Activated naive CD8-positive, alpha-beta T cell (primary cell): ENCODE results near the gene SERP2.
A peak's percentile ranks its signal among the peaks of the same experiment; 100 is the strongest.

ENCODE experiments used
- H3K27ac Mint-ChIP-seq: one replicate; pipeline ENCODE4 v1.8.0; 2021; ENCODE audit warnings: mixed read lengths
- H3K27me3 Mint-ChIP-seq: one replicate; pipeline ENCODE4 v1.8.0; 2021; ENCODE audit warnings: mixed read lengths
- H3K36me3 Mint-ChIP-seq: one replicate; pipeline ENCODE4 v1.8.0; 2021; ENCODE audit warnings: mixed read lengths
- H3K4me1 Mint-ChIP-seq: one replicate; pipeline ENCODE4 v1.8.0; 2021; ENCODE audit warnings: low read depth, mixed read lengths
- H3K4me3 Mint-ChIP-seq: one replicate; pipeline ENCODE4 v1.8.0; 2021; ENCODE audit warnings: mild to moderate bottlenecking, mixed read lengths
- H3K9me3 Mint-ChIP-seq: one replicate; pipeline ENCODE4 v1.8.0; 2021; ENCODE audit warnings: low read depth, mixed read lengths

SERP2 gene

GRCh38 chr13:44422755-44423643 is 49.4 kb downstream of the SERP2 start:
- Mint-ChIP-seq H3K9me3 (no peaks in the 10 kb centered on the region), H3K36me3 (peaks cover 5% of the 10 kb centered on the region), H3K4me3 (no peak overlapping the region), H3K4me1 (no peaks in the 10 kb centered on the region), H3K27me3 (peaks cover 12% of the 10 kb centered on the region), H3K27ac (no peak overlapping the region)

- H3K9me3 Mint-ChIP-seq, result no peaks in the 10 kb centered on the region
- H3K36me3 Mint-ChIP-seq, result peaks cover 5% of the 10 kb centered on the region
- H3K27me3 Mint-ChIP-seq, result peaks cover 12% of the 10 kb centered on the region
- H3K4me3 Mint-ChIP-seq, result no peak overlapping the region
- no peak overlapping the region for H3K27ac Mint-ChIP-seq
- H3K4me1 Mint-ChIP-seq, result no peaks in the 10 kb centered on the region
Observed at GRCh38 chr13:44423824-44424223, 50.2 kb downstream of the SERP2 start.

- Mint-ChIP-seq H3K4me1 (no peaks in the 10 kb centered on the region), H3K27ac (no peak overlapping the region)
Observed at GRCh38 chr13:44425041-44425814, 51.6 kb downstream of the SERP2 start.

GRCh38 chr13:44425815-44426078 is 52.1 kb downstream of the SERP2 start:
- Mint-ChIP-seq H3K4me1 (no peaks in the 10 kb centered on the region), H3K36me3 (peaks cover 5% of the 10 kb centered on the region)

More at GRCh38 chr13:44425041-44425814, 51.6 kb downstream of the SERP2 start:
- Mint-ChIP-seq H3K36me3 (peaks cover 5% of the 10 kb centered on the region), H3K9me3 (no peaks in the 10 kb centered on the region), H3K4me3 (no peak overlapping the region), H3K27me3 (peaks cover 12% of the 10 kb centered on the region)

GRCh38 chr13:44426461-44426860 is 52.8 kb downstream of the SERP2 start:
- Mint-ChIP-seq H3K9me3 (no peaks in the 10 kb centered on the region), H3K27ac (no peak overlapping the region), H3K4me1 (no peaks in the 10 kb centered on the region), H3K4me3 (no peak overlapping the region), H3K36me3 (peaks cover 5% of the 10 kb centered on the region), H3K27me3 (peaks cover 12% of the 10 kb centered on the region)

More at GRCh38 chr13:44425815-44426078, 52.1 kb downstream of the SERP2 start:
- no peak overlapping the region for H3K4me3 Mint-ChIP-seq
- peaks cover 12% of the 10 kb centered on the region for H3K27me3 Mint-ChIP-seq
- no peak overlapping the region for H3K27ac Mint-ChIP-seq
- H3K9me3 Mint-ChIP-seq, result no peaks in the 10 kb centered on the region

GRCh38 chr13:44429311-44429710 is 55.7 kb downstream of the SERP2 start:
- Mint-ChIP-seq H3K4me1 (peaks cover 2% of the 10 kb centered on the region), H3K4me3 (no peak overlapping the region), H3K36me3 (peaks cover 2% of the 10 kb centered on the region), H3K27me3 (peaks cover 4% of the 10 kb centered on the region), H3K27ac (no peak overlapping the region), H3K9me3 (no peaks in the 10 kb centered on the region)

GRCh38 chr13:44431150-44431549 is 57.5 kb downstream of the SERP2 start:
- Mint-ChIP-seq H3K9me3 (no peaks in the 10 kb centered on the region), H3K4me3 (no peak overlapping the region), H3K27me3 (no peaks in the 10 kb centered on the region), H3K36me3 (peaks cover 2% of the 10 kb centered on the region), H3K4me1 (peaks cover 14% of the 10 kb centered on the region), H3K27ac (no peak overlapping the region)

GRCh38 chr13:44432650-44433049 is 59.0 kb downstream of the SERP2 start:
- H3K36me3 Mint-ChIP-seq, result no peaks in the 10 kb centered on the region
- H3K27me3 Mint-ChIP-seq, result no peaks in the 10 kb centered on the region
- no peak overlapping the region for H3K4me3 Mint-ChIP-seq
- no peaks in the 10 kb centered on the region for H3K9me3 Mint-ChIP-seq
- peaks cover 25% of the 10 kb centered on the region for H3K4me1 Mint-ChIP-seq
- no peak overlapping the region for H3K27ac Mint-ChIP-seq

- H3K4me1 Mint-ChIP-seq, result peaks cover 28% of the 10 kb centered on the region
- peak overlapping the region; percentile 28 for H3K27ac Mint-ChIP-seq
Observed at GRCh38 chr13:44433863-44434765, 60.5 kb downstream of the SERP2 start.

GRCh38 chr13:44434766-44435141 is 61.1 kb downstream of the SERP2 start:
- Mint-ChIP-seq H3K36me3 (no peaks in the 10 kb centered on the region), H3K9me3 (no peaks in the 10 kb centered on the region), H3K4me3 (peak overlapping the region; percentile 89), H3K27ac (peak overlapping the region; percentile 28), H3K4me1 (peaks cover 28% of the 10 kb centered on the region), H3K27me3 (no peaks in the 10 kb centered on the region)

More at GRCh38 chr13:44433863-44434765, 60.5 kb downstream of the SERP2 start:
- H3K4me3 Mint-ChIP-seq, result peak overlapping the region; percentile 89
- no peaks in the 10 kb centered on the region for H3K27me3 Mint-ChIP-seq
- H3K9me3 Mint-ChIP-seq, result no peaks in the 10 kb centered on the region
- H3K36me3 Mint-ChIP-seq, result no peaks in the 10 kb centered on the region

GRCh38 chr13:44435142-44435918 is 61.7 kb downstream of the SERP2 start:
- H3K4me3 Mint-ChIP-seq, result peak overlapping the region; percentile 89
- no peaks in the 10 kb centered on the region for H3K9me3 Mint-ChIP-seq
- peak overlapping the region; percentile 80 for H3K27ac Mint-ChIP-seq
- peaks cover 28% of the 10 kb centered on the region for H3K4me1 Mint-ChIP-seq
- no peaks in the 10 kb centered on the region for H3K27me3 Mint-ChIP-seq
- H3K36me3 Mint-ChIP-seq, result no peaks in the 10 kb centered on the region

- H3K27ac Mint-ChIP-seq, result peak overlapping the region; percentile 58
- peaks cover 28% of the 10 kb centered on the region for H3K4me1 Mint-ChIP-seq
- no peaks in the 10 kb centered on the region for H3K36me3 Mint-ChIP-seq
- H3K4me3 Mint-ChIP-seq, result peak overlapping the region; percentile 89
- no peaks in the 10 kb centered on the region for H3K9me3 Mint-ChIP-seq
- no peaks in the 10 kb centered on the region for H3K27me3 Mint-ChIP-seq
Observed at GRCh38 chr13:44435919-44436510, 62.4 kb downstream of the SERP2 start.

- Mint-ChIP-seq H3K9me3 (no peaks in the 10 kb centered on the region), H3K4me3 (peak overlapping the region; percentile 89), H3K4me1 (peaks cover 28% of the 10 kb centered on the region), H3K27me3 (no peaks in the 10 kb centered on the region), H3K36me3 (no peaks in the 10 kb centered on the region), H3K27ac (peak overlapping the region; percentile 58)
Observed at GRCh38 chr13:44436589-44437337, 63.1 kb downstream of the SERP2 start.
